B cell (primary cell): ENCODE data around the gene FANCI.

ENCODE experiments used
- EZH2 ChIP-seq: IDR thresholded peaks from 2 replicates; pipeline ENCODE4 v1.6.1; 2012; ENCODE audit warnings: borderline replicate concordance, low read depth, mild to moderate bottlenecking, moderate library complexity, low read length; ENCODE audit not compliant: insufficient read depth, poor library complexity, severe bottlenecking
- TF ChIP-seq, protein P1 (sequence below): fragments of 200-600 bp; IDR thresholded peaks from one replicate; pipeline ENCODE4 v1.8.0; 2022; ENCODE audit warnings: antibody characterized with exemption, mild to moderate bottlenecking

DNA sequence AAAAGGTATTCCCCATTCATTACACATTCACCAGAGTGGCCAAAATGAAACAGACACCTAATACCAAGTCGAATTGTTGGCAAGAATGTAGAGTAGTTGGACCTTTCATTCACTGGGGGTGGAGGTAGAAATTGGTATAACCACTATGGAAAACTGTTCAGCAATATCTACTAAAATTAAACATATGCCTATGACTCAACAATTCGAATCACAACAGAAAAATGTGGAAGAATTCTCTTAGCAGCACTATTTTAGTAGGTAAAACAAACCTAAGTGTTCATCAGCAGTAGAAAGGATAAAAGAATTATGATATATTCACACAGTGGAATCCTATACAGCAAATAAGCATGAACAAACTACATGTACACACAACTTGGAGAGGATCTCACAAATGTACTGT lies 60.2 kb downstream of the FANCI start:
- TF ChIP-seq, protein P1, sequence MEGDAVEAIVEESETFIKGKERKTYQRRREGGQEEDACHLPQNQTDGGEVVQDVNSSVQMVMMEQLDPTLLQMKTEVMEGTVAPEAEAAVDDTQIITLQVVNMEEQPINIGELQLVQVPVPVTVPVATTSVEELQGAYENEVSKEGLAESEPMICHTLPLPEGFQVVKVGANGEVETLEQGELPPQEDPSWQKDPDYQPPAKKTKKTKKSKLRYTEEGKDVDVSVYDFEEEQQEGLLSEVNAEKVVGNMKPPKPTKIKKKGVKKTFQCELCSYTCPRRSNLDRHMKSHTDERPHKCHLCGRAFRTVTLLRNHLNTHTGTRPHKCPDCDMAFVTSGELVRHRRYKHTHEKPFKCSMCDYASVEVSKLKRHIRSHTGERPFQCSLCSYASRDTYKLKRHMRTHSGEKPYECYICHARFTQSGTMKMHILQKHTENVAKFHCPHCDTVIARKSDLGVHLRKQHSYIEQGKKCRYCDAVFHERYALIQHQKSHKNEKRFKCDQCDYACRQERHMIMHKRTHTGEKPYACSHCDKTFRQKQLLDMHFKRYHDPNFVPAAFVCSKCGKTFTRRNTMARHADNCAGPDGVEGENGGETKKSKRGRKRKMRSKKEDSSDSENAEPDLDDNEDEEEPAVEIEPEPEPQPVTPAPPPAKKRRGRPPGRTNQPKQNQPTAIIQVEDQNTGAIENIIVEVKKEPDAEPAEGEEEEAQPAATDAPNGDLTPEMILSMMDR, result no peak
- no peak for TF ChIP-seq EZH2
